HepG2 (cell line): ENCODE measurements around the gene TMOD2. TPM values are rescaled to one million over a fixed set of nuclear protein-coding genes. Genes with fewer than 3 reads are reported as not detected.

ENCODE experiments used
- KDM2A ChIP-seq: sonication (generic); formaldehyde crosslinking; IDR thresholded peaks from 2 replicates; pipeline ENCODE4 v1.4.0; 2020; ENCODE audit warnings: low read depth, missing genetic modification reagents, borderline replicate concordance
- RBM39 ChIP-seq: fragments of 200-400 bp; formaldehyde crosslinking; IDR thresholded peaks from one replicate; pipeline ENCODE4 v1.6.1; 2018; ENCODE audit warnings: antibody characterized with exemption, mild to moderate bottlenecking, low read depth, low read length; ENCODE audit not compliant: poor library complexity, severe bottlenecking
- SP1 ChIP-seq, 2 experiments: fragments of 450-650 bp in 1 of 2; sonication (generic) in 1 of 2; formaldehyde crosslinking in 1 of 2; IDR thresholded peaks; 2 replicates each; pipeline versions ENCODE4 v1.4.0 to v1.6.1; 2016 to 2020; ENCODE audit warnings: missing genetic modification reagents in 1 of 2
- SPEN ChIP-seq: sonication (generic); formaldehyde crosslinking; IDR thresholded peaks from 2 replicates; pipeline ENCODE4 v1.5.1; 2020; ENCODE audit warnings: low read depth, mild to moderate bottlenecking, missing genetic modification reagents
- ZNF276 ChIP-seq: sonication (generic); formaldehyde crosslinking; IDR thresholded peaks from 2 replicates; pipeline ENCODE4 v1.4.0; 2020; ENCODE audit warnings: mild to moderate bottlenecking, low read depth, missing genetic modification reagents
- ZNF484 ChIP-seq: sonication (generic); formaldehyde crosslinking; IDR thresholded peaks from 2 replicates; pipeline ENCODE4 v1.5.1; 2020; ENCODE audit warnings: mild to moderate bottlenecking, low read depth, missing genetic modification reagents, borderline replicate concordance
- ZNF687 ChIP-seq: sonication (generic); formaldehyde crosslinking; IDR thresholded peaks from 2 replicates; pipeline ENCODE4 v1.5.1; 2020; ENCODE audit warnings: mild to moderate bottlenecking, missing genetic modification reagents, moderate library complexity
- polyA plus RNA-seq, 8 experiments: library from polyadenylated mRNA; depleted of rRNA in 3 of 8; stranded (reverse) in 7 of 8; unstranded in 1 of 8; fragments of >200 nt; fragmentation: Illumina TruSeq in 4 of 8; extraction: Trizol in 4 of 8; gene quantifications; 2 replicates each; pipeline versions ENCODE4 v1.2.1 to v1.2.3, GENCODE V29; 2011 to 2016; ENCODE audit warnings: low read depth in 4 of 8, missing spikeins in 1 of 8, mixed read lengths in 1 of 8; ENCODE audit not compliant: insufficient read depth in 1 of 8
- total RNA-seq, 5 experiments: library from RNA; depleted of rRNA; stranded (reverse); fragments of >200 nt; fragmentation: Illumina TruSeq; extraction: Trizol; gene quantifications; 2 replicates each; pipeline ENCODE4 v1.2.3, GENCODE V29; 2016; ENCODE audit warnings: low read depth in 1 of 5
- TF ChIP-seq, protein P1 (sequence below): sonication (generic); formaldehyde crosslinking; IDR thresholded peaks from 2 replicates; pipeline ENCODE4 v1.9.0; 2021; ENCODE audit warnings: missing genetic modification reagents, borderline replicate concordance

The TMOD2 gene
- total and polyA plus RNA-seq, 2 of the 13 experiments (the other 11 are each of a cell fraction or from before 2014, with no cell fraction given): 0.01 to 0.02 TPM

DNA sequence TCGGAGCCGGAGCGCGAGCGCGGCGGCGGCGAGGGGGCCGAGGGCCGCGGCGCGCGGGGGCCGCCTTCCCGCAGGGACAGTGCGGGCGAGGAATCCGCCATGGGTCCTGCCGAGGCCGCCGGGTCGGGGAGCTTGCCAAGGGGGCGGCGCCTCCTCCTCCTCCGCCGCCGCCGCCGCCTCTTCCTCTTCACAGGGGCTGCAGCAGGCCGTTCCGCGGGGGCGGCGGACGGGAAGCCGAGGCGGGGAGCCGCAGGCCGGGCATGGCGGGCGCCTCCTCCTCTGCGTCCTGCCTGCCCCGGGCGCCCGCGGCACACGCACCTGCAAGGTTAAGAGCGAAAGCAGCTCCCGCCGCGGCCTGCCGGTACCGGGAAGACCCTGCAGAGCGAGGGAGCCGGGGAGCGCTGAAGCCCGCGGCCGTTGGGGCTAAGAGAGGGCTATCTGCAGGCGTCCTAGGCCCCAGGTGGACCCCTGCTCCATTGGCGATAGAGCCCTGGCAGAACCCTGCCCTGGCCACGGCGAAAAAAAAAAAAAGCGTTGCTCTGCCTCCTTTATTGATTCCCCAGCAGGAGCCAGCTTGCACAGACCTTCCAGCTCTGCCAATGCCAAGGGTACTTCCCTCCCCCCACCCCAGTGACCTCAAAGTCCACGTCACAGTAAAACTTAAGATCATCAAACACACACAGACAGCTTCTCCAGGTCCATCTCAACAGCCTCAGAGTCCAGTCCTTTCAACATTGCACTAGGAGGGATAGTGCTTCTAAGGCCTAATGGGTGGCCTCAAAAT is 13.7 kb upstream of the TMOD2 start, which contains the start of gene LYSMD2 (continued):
- TF ChIP-seq, protein P1, sequence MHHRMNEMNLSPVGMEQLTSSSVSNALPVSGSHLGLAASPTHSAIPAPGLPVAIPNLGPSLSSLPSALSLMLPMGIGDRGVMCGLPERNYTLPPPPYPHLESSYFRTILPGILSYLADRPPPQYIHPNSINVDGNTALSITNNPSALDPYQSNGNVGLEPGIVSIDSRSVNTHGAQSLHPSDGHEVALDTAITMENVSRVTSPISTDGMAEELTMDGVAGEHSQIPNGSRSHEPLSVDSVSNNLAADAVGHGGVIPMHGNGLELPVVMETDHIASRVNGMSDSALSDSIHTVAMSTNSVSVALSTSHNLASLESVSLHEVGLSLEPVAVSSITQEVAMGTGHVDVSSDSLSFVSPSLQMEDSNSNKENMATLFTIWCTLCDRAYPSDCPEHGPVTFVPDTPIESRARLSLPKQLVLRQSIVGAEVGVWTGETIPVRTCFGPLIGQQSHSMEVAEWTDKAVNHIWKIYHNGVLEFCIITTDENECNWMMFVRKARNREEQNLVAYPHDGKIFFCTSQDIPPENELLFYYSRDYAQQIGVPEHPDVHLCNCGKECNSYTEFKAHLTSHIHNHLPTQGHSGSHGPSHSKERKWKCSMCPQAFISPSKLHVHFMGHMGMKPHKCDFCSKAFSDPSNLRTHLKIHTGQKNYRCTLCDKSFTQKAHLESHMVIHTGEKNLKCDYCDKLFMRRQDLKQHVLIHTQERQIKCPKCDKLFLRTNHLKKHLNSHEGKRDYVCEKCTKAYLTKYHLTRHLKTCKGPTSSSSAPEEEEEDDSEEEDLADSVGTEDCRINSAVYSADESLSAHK: no peak
- TF ChIP-seq ZNF687 (CRISPR knock-in tag): peak; percentile 51
- no peak for TF ChIP-seq SP1 (IDR thresholded peaks at IDR 0.05)
- no peak for TF ChIP-seq SP1 (CRISPR knock-in tag; IDR thresholded peaks at IDR 0.05)
- TF ChIP-seq KDM2A (CRISPR knock-in tag): no peak
- no peak for TF ChIP-seq SPEN (CRISPR knock-in tag)
- TF ChIP-seq RBM39: no peak
- TF ChIP-seq ZNF276 (CRISPR knock-in tag): 0 out of 2 replicates have a peak, but pooled peaks have one; percentile 24
- no peak for TF ChIP-seq ZNF484 (CRISPR knock-in tag)
